HG02884 (cell line): ENCODE measurements around the gene STXBP2.

Experiments
- ATAC-seq: cut with Tn5 transposase; IDR thresholded peaks from one replicate; pipeline ENCODE4 v1.9.1; 2021; ENCODE audit warnings: mild to moderate bottlenecking, moderate library complexity; ENCODE audit not compliant: unreplicated experiment

STXBP2 gene

GRCh38 chr19:7648265-7649014, 11.5 kb downstream of the STXBP2 start:
- no peak for ATAC-seq

- no peak for ATAC-seq
Measured at GRCh38 chr19:7650148-7650547, 13.2 kb downstream of the STXBP2 start.

- no peak for ATAC-seq
Measured at GRCh38 chr19:7652061-7652641, 15.2 kb downstream of the STXBP2 start.

DNA sequence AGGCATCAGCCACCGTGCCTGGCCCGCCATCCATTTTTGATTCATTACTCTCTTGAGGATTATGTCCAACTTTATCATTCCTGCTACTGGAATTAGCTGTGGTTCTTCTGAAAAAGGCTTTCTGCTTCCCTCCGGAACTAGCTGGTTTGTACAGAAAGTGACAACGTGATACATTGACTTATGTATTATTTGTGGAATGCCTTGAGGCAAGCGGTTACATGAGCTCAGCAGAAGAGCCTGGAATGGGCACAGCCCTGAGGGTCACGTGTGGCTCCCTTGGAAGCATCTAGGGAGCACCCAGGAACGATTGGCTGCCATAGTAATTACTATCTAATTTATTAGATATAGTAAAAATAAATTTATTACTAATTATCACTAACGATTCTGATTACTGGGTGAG, 17.5 kb downstream of the STXBP2 start:
- ATAC-seq, result no peak

DNA sequence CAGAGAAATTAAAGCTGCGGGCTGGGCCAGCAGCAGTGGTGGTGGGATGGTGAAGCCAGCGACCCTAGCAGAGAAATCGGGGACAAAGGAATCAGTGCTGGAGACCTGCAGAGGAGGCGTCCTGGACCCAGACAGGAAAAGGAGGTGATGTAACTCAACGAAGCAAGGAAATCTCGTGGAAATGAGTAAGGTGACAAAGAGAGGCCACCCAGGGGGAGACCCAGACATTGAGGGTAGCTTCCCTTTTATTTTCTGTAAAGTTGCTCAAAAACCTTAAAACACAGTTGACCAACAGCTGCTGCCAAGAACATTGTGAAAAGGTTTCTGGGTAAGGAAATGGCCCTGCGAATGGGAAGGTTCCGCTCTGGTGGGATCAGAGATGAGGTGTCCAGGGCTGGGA, 18.7 kb downstream of the STXBP2 start:
- no peak for ATAC-seq

DNA sequence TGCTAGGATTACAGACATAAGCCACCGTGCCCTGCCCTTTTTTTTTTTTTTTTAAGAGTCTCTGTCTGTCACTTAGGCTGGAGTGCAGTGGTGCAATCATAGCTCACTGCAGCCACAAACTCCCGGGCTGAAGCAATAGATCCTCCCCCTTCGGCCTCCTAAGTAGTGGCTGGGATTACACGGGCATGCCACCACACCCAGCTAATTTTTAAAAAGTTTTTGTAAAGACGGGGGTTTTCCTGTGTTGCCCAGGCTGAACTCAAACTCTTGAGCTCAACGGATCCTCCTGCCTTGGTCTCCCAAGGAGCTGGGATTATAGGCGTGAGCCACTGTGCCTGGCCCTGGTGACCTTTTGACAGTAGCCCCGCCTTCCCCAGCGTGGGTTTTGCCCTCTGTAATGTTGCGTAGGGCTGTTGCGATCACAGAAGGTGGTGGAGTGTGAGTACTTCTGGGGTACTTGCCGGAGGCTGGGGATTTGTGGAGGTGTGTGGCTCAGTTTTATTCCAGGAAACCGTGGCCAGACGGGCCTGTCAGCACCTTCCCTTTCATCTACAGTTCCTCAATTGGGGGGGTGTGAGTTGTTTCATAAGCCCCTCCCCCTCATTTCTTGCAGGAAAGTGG, 20.3 kb downstream of the STXBP2 start:
- no peak for ATAC-seq

DNA sequence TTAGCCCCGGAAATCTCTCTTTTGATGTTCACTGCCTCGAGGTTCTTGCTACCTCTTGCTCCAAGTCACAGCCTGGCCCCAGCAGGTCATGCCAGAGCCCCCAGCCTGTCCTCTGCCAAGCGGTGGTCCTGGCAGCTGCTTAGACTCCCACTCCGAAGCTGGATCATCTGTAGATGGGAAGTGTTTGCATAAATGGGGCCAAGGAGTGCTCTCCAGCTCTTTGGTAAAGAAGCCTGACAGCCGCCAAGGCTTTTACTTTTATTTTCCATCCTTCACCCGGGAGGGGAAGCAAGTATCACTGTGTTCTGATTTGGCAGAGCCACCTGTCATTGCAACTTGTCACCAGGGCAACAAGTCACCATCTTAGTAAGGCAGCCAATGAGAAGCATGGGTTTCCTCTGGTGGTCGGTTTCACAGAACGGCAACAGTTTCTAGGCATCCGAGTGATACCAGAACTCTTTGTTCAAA, 21.3 kb downstream of the STXBP2 start:
- ATAC-seq, result no peak

GRCh38 chr19:7661744-7662538, 25.0 kb downstream of the STXBP2 start:
- no peak for ATAC-seq

DNA sequence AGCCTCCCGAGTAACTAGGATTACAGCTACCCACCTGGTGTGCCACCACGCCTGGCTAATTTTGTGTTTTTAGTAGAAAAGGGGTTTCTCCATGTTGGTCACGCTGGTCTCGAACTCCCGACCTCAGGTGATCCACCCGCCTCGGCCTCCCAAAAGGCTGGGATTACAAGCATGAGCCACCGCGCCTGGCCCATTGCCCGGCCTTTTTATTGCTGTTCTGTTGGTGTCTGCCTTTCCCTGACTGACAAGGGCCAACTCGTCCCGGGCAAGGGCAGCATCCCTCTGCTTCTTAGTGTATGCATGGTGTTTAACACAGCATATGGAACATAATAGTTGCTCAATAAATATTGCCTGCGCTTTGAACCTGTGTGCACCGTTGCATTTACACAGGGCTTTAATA, 25.7 kb downstream of the STXBP2 start:
- no peak for ATAC-seq

- ATAC-seq, result no peak
Measured at GRCh38 chr19:7663706-7664105, 26.8 kb downstream of the STXBP2 start.

DNA sequence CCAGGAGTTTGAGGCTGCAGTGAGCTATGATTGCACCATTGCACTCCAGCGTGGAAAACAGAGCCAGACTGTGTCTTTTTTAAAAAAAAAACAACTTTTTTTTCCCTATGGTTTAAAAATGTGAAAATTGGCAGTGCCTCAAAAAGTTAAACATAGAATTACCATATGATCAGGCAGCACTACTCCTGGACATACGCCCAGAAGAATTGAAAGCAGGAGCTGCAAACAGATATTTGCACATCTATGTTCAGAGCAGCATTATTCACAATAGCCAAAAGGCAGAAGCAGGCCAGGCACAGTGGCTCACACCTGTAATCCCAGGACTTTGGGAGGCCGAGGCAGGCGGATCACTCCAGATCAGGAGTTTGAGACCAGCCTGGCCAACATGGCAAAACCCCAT, 28.2 kb downstream of the STXBP2 start:
- ATAC-seq, result no peak

DNA sequence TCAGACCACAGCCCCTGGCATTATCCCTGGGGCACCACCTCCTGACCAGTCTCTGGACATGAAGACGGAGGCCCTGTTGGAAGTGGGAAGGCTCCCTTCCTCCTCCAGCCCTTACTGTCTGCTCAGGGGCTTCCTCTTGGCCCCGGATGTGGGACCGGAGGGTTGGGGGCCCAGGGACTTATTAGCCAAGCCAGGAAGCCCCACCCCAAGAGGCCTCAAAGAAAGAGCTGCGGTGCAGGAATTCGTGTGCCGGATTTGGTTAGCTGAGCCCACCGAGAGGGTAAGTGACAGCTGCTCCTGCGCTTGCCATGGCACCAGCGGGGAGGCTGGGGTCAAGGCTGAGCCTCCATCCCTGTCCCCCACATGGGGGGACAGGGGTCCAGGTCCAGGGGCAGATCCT, 31.9 kb downstream of the STXBP2 start, which contains the start of gene RETN:
Gene RETN, plus strand, starts transcription at position 208 of the 400 bp plus-strand sequence. CDS start 278 bp downstream, outside the sequence.
- no peak for ATAC-seq

- no peak for ATAC-seq
Measured at GRCh38 chr19:7669641-7670040, 32.7 kb downstream of the STXBP2 start.

- ATAC-seq, result no peak
Measured at GRCh38 chr19:7670150-7670783, 33.4 kb downstream of the STXBP2 start.

- no peak for ATAC-seq
Measured at GRCh38 chr19:7670790-7671189, 33.9 kb downstream of the STXBP2 start.

DNA sequence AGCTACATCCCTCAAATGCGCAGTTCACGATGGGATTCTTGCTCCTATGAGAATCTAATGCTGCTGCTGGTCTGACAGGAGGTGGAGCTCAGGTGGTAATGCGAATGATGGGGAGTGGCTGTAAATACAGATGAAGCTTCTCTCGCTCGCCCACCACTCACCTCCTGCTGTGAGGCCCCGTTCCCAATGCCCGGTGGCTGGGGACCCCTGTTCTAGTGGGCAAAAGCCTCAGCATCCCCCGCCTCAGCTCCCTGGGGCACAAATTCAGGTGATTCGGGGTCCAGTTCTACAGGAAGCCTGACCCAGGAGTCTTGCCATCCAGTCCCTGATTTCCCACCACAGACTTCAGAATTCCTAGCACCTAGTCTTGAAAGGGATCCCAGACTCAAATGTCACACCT, 35.6 kb downstream of the STXBP2 start:
- no peak for ATAC-seq

- ATAC-seq, result no peak
Measured at GRCh38 chr19:7674010-7675005, 37.4 kb downstream of the STXBP2 start.

DNA sequence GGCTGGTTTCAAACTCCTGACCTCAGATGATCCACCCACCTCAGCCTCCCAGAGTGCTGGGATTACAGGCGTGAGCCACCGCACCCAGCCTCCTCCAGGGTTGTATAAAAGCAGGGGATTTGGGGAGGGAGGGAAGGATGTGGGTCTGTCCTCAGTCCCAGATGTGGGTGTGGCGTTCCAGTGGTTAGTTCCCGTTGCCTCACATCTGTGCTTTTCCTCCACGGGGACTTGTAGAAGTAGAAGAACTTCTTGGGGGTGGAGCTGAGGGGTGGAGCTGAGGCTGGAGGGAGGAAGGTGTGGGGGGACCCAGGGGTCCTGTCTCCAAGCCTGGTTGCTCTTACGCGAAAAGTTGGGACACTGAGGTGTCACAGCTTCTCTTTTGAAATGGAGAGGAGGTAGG, 39.5 kb downstream of the STXBP2 start:
- ATAC-seq, result no peak

- no peak for ATAC-seq
Measured at GRCh38 chr19:7676854-7677253, 39.9 kb downstream of the STXBP2 start, which contains the start of gene MCEMP1. Gene MCEMP1, plus strand, starts transcription at chr19:7677090. Its CDS starts 31 bp downstream, at chr19:7677121.
